OCI-LY1 (cell line): Measurements from ENCODE around the gene AP3S2.

ENCODE experiments used
- CTCF ChIP-seq: fragments of 200-600 bp; sonication (generic), shearing (Covaris generic); IDR thresholded peaks from 2 replicates; pipeline ENCODE4 v1.5.1; 2017; ENCODE audit warnings: mild to moderate bottlenecking, antibody characterized with exemption, low read length, moderate library complexity, mixed read lengths
- EZH2 ChIP-seq: fragments of 200-600 bp; sonication (generic), shearing (Covaris generic); IDR thresholded peaks from 2 replicates; pipeline ENCODE4 v1.8.0; 2017; ENCODE audit warnings: borderline replicate concordance, mixed run types, mild to moderate bottlenecking, antibody characterized with exemption, low read length, moderate library complexity, mixed read lengths

- no peak for TF ChIP-seq CTCF
- TF ChIP-seq EZH2 = no peak
These were observed 32.4 kb upstream of the AP3S2 start for GRCh38 chr15:89926158-89926557.
